Thyroid gland (tissue), 4 donors: ENCODE data around the gene NCKAP1.

Experiments
- POLR2A ChIP-seq, 2 donors: fragments of 450-650 bp; IDR thresholded peaks; one replicate each; pipeline ENCODE4 v1.6.1; 2017; ENCODE audit warnings: antibody characterized with exemption in 2 of 2, mild to moderate bottlenecking in 2 of 2, moderate library complexity in 1 of 2
- TF ChIP-seq, protein P1 (sequence below), 6 experiments: fragments of 200-600 bp in 3 of 6; fragments of 450-650 bp in 3 of 6; sonication (generic) in 3 of 6; IDR thresholded peaks; one replicate each; pipeline ENCODE4 v1.5.1; 2016 to 2019; ENCODE audit warnings: antibody characterized with exemption in 6 of 6, mild to moderate bottlenecking in 2 of 6, inconsistent platforms in 1 of 6, moderate library complexity in 1 of 6

DNA sequence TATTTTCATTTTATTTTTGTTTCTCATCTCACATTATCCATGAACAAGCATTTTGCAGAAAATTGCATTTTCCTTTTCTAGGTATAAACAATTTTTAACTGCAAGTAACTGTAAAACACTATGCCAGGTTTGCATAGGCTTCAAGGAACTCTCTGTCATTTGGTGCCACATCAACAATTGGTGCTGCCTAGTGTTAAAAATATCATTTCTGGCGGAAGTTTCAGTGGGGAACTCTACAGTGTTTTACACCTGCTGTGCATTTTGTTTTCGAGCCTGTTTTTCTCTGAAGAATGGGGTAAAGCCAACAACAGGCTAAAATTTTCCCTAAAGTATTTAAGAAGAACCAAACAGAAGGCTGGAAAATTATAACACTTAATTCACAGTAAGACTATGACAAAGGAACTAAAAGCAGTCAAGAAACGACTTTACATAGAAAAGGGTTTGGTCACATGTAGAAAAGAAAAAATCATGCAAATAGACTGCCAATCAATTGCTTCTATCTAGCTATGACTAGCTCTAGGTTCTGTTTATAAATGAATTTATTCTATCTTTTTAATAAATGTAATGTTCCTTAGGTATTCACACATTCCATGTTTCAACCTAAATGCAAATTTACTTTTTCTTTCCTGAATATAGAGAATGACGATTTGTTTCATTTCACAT lies 150.4 kb downstream of the NCKAP1 start:
- TF ChIP-seq, protein P1, sequence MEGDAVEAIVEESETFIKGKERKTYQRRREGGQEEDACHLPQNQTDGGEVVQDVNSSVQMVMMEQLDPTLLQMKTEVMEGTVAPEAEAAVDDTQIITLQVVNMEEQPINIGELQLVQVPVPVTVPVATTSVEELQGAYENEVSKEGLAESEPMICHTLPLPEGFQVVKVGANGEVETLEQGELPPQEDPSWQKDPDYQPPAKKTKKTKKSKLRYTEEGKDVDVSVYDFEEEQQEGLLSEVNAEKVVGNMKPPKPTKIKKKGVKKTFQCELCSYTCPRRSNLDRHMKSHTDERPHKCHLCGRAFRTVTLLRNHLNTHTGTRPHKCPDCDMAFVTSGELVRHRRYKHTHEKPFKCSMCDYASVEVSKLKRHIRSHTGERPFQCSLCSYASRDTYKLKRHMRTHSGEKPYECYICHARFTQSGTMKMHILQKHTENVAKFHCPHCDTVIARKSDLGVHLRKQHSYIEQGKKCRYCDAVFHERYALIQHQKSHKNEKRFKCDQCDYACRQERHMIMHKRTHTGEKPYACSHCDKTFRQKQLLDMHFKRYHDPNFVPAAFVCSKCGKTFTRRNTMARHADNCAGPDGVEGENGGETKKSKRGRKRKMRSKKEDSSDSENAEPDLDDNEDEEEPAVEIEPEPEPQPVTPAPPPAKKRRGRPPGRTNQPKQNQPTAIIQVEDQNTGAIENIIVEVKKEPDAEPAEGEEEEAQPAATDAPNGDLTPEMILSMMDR (IDR thresholded peaks at IDR 0.05), result no peak
- no peak for TF ChIP-seq POLR2A (IDR thresholded peaks at IDR 0.05)
